PC-3 (cell line): Measurements from ENCODE around the gene CIAPIN1.

Experiments
- CTCF ChIP-seq: fragments of 300-600 bp; sonication (generic); conservative IDR thresholded peaks from 2 replicates; pipeline ENCODE4 v1.5.1; 2017; ENCODE audit warnings: antibody characterized with exemption, low read depth, mild to moderate bottlenecking, low read length
- EZH2 ChIP-seq: fragments of 300-600 bp; sonication (generic); IDR thresholded peaks from one replicate; pipeline ENCODE4 v1.6.1; 2017; ENCODE audit warnings: antibody characterized with exemption, mild to moderate bottlenecking, low read length; ENCODE audit not compliant: unreplicated experiment
- EZH2phosphoT487 ChIP-seq: fragments of 300-600 bp; sonication (generic); IDR thresholded peaks from 2 replicates; pipeline ENCODE4 v1.6.1; 2018; ENCODE audit warnings: mild to moderate bottlenecking, antibody characterized with exemption, low read length, borderline replicate concordance

- TF ChIP-seq CTCF (no peak), EZH2 (no peak), EZH2phosphoT487 (no peak)
Measured at GRCh38 chr16:57391708-57392107, 55.5 kb downstream of the CIAPIN1 start.
